Breast epithelium (tissue), 4 donors: Measurements from ENCODE around the gene CASZ1. TPM values are rescaled to one million over a fixed set of nuclear protein-coding genes. Genes with fewer than 3 reads are reported as not detected.

Source experiments
- DNase-seq, 2 donors: peaks; one replicate each; pipeline ENCODE4 v3.0.0-alpha.2; 2019; ENCODE audit warnings: low spot score in 2 of 2
- H3K27ac ChIP-seq, 2 donors: fragments of 200-600 bp; sonication (generic) in 1 of 2; one replicate each; pipeline ENCODE4 v1.5.1; 2016 to 2019; ENCODE audit warnings: mild to moderate bottlenecking in 1 of 2
- H3K27me3 ChIP-seq, 2 donors: fragments of 200-600 bp; sonication (generic) in 1 of 2; one replicate each; pipeline versions ENCODE4 v1.5.1 to v1.6.0; 2017 to 2019; ENCODE audit warnings: control low read depth in 1 of 2, mild to moderate bottlenecking in 1 of 2
- H3K36me3 ChIP-seq: fragments of 200-600 bp; one replicate; pipeline ENCODE4 v1.5.1; 2019
- H3K4me1 ChIP-seq, 2 donors: fragments of 200-600 bp; sonication (generic); one replicate each; pipeline ENCODE4 v1.5.1; 2016 to 2019; ENCODE audit warnings: control low read depth in 1 of 2
- H3K4me3 ChIP-seq, 3 donors: fragments of 200-600 bp; sonication (generic); 1 replicate in 2 of 3; 2 replicates in 1 of 3; pipeline ENCODE4 v1.5.1; 2016 to 2019; ENCODE audit warnings: mild to moderate bottlenecking in 3 of 3, moderate library complexity in 2 of 3
- H3K9me3 ChIP-seq, 2 donors: fragments of 200-600 bp; sonication (generic) in 1 of 2; one replicate each; pipeline ENCODE4 v1.5.1; 2016 to 2019; ENCODE audit warnings: control low read depth in 1 of 2
- POLR2A ChIP-seq: fragments of 450-650 bp; IDR thresholded peaks from one replicate; pipeline ENCODE4 v1.6.1; 2016; ENCODE audit warnings: antibody characterized with exemption, mild to moderate bottlenecking, moderate library complexity
- POLR2AphosphoS5 ChIP-seq, 3 donors: sonication (generic); formaldehyde crosslinking; IDR thresholded peaks; one replicate each; pipeline ENCODE4 v1.6.1; 2017; ENCODE audit warnings: antibody characterized with exemption in 3 of 3
- intact Hi-C: fragments of 100-400 bp; cut with DNase I; formaldehyde crosslinking; loops from one replicate; pipeline ENCODE4 v1.15.1; 2023; ENCODE audit warnings: low total_unique reads
- total RNA-seq, 3 donors: library from RNA; depleted of rRNA; stranded (reverse); fragments of >200 nt; gene quantifications; one replicate each; pipeline ENCODE4 v1.1.0, GENCODE V29; 2016
- TF ChIP-seq, protein P1 (sequence below), 3 donors: fragments of 450-650 bp; IDR thresholded peaks; one replicate each; pipeline ENCODE4 v1.5.1; 2016 to 2017; ENCODE audit warnings: antibody characterized with exemption in 3 of 3, mild to moderate bottlenecking in 3 of 3, moderate library complexity in 3 of 3

CASZ1 gene
- total RNA-seq, 3 donors from 2014 or later = 1.1 to 39.1 (median 32.4) TPM

DNA sequence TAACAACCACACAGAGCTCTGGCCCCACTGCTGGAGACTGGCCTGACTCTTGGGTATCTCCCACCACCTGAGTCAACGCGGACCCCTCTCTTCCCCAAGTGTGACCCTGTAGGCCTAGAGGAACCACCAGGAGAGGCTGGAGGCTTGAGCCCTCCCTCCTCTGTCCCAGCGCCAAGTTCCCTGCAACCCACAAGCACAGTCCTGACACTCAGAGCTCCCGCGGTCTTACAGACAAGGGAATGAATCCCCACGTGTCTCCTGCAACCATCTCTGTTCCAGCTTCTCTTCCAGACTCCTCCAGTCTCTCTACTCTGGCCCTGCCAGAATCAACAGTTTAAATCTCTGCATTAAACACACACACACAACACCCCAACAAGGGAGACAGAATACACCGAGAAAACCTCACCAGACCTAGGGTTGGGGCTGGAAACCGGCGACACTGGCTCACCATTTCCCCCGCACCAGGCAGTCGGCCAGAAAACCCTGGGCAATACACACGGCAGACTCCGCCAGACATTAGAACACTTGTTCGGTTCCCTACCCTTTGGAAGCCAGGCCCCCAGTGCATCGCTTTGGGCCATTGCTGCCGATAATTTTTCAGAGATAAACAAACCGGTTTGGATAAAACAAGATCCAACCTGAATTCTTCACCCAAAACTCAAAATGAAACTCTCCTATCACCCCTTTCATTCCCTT, 21.7 kb downstream of the CASZ1 start:
- peak overlapping the region; percentile 92 to 95 for H3K27ac ChIP-seq
- intact Hi-C loops = loop anchor here (5.0 kb wide), 1 partner anchor 687 kb away; no protein-coding TSS in a partner anchor
- DNase-seq = peak in 1 of 2 donors; percentile 74
- H3K36me3 ChIP-seq = no peaks in the 10 kb centered on the region
- no peak for TF ChIP-seq POLR2A
- H3K4me3 ChIP-seq = peak overlapping the region in 1 of 3 donors; percentile 9
- H3K27me3 ChIP-seq = no peaks in the 10 kb centered on the region
- H3K9me3 ChIP-seq = no peaks in the 10 kb centered on the region
- peaks cover 0 to 15% of the 10 kb centered on the region in 2 donors for H3K4me1 ChIP-seq

DNA sequence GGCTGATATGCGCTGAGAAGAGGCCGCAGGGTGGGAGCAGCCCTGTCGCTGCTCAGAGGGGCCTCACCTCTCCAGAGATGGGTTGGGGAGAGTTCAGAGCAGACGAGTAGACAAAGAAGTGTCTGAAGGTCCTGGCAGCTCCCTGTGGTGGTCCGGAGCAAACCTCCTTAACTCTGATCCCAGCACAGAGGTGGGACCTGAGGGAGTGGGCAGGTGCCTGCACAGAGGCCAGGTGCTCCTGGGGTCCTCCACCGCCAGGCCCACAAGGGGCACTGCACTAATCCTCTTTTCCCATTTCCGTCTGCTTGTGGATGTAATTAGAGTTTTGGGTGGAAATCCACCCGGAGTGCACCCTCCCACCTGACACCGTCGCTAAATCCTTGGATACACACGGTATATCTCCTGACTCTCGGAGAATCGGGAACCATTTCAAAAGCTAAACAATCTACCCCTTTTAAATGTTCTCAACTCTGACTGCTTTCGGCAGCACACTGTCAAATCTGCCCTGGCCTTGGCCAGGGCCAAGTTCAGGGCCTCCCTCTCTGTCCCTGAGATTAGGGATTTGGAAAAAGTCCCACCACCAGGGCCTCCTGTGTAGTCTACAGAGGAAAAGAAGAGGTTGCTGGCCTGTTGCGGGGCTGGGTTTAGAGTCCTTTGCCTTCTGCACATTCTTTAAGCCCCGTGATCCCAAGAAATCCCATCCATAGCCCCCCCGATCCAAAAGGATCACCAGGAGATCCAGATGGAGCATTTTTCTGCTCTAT, 22.4 kb downstream of the CASZ1 start:
- Histone ChIP-seq H3K9me3 (no peaks in the 10 kb centered on the region), H3K27ac (peak overlapping the region; percentile 92 to 95), H3K27me3 (no peaks in the 10 kb centered on the region), H3K36me3 (no peaks in the 10 kb centered on the region), H3K4me3 (no peak overlapping the region), H3K4me1 (peaks cover 0 to 12% of the 10 kb centered on the region in 2 donors)
- intact Hi-C loops = loop anchor here (5.0 kb wide), 1 partner anchor 687 kb away; no protein-coding TSS in a partner anchor
- TF ChIP-seq, protein P1, sequence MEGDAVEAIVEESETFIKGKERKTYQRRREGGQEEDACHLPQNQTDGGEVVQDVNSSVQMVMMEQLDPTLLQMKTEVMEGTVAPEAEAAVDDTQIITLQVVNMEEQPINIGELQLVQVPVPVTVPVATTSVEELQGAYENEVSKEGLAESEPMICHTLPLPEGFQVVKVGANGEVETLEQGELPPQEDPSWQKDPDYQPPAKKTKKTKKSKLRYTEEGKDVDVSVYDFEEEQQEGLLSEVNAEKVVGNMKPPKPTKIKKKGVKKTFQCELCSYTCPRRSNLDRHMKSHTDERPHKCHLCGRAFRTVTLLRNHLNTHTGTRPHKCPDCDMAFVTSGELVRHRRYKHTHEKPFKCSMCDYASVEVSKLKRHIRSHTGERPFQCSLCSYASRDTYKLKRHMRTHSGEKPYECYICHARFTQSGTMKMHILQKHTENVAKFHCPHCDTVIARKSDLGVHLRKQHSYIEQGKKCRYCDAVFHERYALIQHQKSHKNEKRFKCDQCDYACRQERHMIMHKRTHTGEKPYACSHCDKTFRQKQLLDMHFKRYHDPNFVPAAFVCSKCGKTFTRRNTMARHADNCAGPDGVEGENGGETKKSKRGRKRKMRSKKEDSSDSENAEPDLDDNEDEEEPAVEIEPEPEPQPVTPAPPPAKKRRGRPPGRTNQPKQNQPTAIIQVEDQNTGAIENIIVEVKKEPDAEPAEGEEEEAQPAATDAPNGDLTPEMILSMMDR (IDR thresholded peaks at IDR 0.05) = no peak
- TF ChIP-seq POLR2AphosphoS5 (IDR thresholded peaks at IDR 0.05) (no peak), POLR2A (no peak)
- DNase-seq = no peak

DNA sequence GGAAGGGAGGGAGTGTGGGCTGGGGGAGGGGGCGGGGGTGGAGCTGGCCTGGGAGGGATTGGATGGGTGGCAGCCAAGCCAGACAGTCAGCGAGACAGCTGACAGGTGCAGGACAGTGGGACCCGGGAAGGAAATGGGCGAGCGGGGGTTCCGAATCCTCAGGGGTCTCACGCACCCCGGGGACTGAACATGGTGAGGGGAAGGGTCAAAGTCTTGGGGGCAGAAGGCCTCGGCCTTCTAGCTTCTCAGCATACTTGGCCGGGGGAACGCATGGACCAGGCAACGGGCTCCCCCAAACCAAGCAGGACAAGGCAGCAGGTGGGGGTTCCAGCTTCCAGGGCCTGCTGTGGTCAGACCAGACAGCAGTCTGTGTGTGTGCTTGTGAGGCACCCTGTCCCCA, 23.1 kb downstream of the CASZ1 start:
- peak overlapping the region; percentile 48 to 92 for H3K27ac ChIP-seq
- H3K9me3 ChIP-seq = no peaks in the 10 kb centered on the region
- no peak for DNase-seq
- intact Hi-C loops = loop anchor here (5.0 kb wide), 1 partner anchor 686 kb away; no protein-coding TSS in a partner anchor
- H3K27me3 ChIP-seq = no peaks in the 10 kb centered on the region
- H3K36me3 ChIP-seq = no peaks in the 10 kb centered on the region
- no peak overlapping the region for H3K4me3 ChIP-seq
- TF ChIP-seq POLR2A = no peak
- H3K4me1 ChIP-seq = peaks cover 0 to 12% of the 10 kb centered on the region in 2 donors

DNA sequence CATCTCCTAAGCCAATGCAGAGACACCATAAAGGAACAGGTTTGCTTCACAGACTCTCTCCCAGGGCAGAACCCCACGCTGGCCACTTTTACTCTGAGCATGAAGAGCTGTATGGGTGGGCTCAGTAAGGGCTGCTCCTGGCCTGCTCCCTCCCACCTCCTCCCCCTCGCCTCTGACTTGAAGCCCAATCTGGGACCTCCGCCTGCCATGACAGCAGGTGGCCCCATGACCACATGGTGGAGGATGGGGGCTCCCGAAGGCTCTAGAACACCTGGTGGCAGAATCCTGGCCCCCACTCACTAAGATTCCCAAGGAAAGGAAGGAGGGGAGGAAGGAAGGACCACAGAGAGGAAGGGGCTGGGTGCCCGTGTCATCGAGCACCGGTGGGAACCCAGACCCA, 23.7 kb downstream of the CASZ1 start:
- Histone ChIP-seq H3K36me3 (no peaks in the 10 kb centered on the region), H3K4me1 (peaks cover 0 to 12% of the 10 kb centered on the region in 2 donors), H3K9me3 (no peaks in the 10 kb centered on the region), H3K27ac (peak overlapping the region; percentile 33 to 48), H3K4me3 (no peak overlapping the region), H3K27me3 (no peaks in the 10 kb centered on the region)
- DNase-seq = no peak
- intact Hi-C loops = loop anchor here (5.0 kb wide), 1 partner anchor 685 kb away; no protein-coding TSS in a partner anchor
- TF ChIP-seq POLR2A (no peak), POLR2AphosphoS5 (IDR thresholded peaks at IDR 0.05) (no peak)
- TF ChIP-seq, protein P1 (IDR thresholded peaks at IDR 0.05) = no peak

DNA sequence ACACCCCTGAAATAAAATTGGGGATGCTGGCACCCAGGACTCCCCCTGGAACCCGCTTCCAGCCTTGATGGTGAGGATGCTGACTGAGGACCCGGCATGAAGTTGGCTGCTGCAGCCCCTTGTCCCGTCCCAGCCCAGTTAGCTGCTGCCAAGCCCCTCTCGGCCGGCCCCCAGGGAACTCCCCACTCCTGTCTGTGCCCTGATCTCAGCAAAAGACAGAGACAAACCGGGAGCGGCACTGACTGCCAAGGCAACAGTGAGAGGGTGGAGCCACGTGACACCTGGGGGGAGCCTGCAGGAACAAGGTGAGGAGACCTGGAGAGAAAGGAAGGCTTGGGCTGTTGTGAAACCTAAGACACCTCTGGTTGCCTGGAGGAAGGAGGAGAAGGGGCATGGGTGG, 24.7 kb downstream of the CASZ1 start:
- Histone ChIP-seq H3K4me3 (no peak overlapping the region), H3K36me3 (no peaks in the 10 kb centered on the region), H3K27ac (no peak overlapping the region), H3K9me3 (no peaks in the 10 kb centered on the region), H3K4me1 (peaks cover 0 to 12% of the 10 kb centered on the region in 2 donors), H3K27me3 (no peaks in the 10 kb centered on the region)
- no peak for DNase-seq
- TF ChIP-seq POLR2AphosphoS5 (IDR thresholded peaks at IDR 0.05) (no peak), POLR2A (no peak)
- TF ChIP-seq, protein P1 (IDR thresholded peaks at IDR 0.05) = no peak
- intact Hi-C loops = loop anchor here (5.0 kb wide), 1 partner anchor 684 kb away; no protein-coding TSS in a partner anchor

DNA sequence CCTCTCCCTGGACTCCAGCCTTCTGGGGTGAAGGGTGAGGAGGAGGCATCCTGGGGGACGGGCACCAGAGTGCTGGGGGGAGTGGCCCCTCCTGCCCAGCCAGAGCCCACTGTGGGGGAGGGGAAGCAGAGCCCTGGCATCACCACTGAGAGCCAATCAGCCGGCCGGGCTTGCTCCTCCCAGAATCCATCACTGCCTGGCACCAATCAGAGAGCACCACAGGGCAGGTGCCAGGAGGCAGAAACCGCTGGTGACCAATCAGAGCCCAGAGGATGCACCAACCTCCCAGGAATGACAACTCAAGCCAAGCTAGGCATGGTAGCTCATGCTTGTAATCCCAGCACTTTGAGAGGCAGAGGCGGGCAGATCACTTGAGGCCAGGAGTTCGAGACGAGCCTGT, 27.9 kb downstream of the CASZ1 start:
- Histone ChIP-seq H3K27ac (no peak overlapping the region), H3K36me3 (no peaks in the 10 kb centered on the region), H3K4me1 (peaks cover 0 to 7% of the 10 kb centered on the region in 2 donors), H3K9me3 (no peaks in the 10 kb centered on the region), H3K27me3 (no peaks in the 10 kb centered on the region), H3K4me3 (no peak overlapping the region)
- intact Hi-C loops = no loop called here
- no peak for DNase-seq
- no peak for TF ChIP-seq POLR2A
- TF ChIP-seq, protein P1 (IDR thresholded peaks at IDR 0.05) = no peak
- TF ChIP-seq POLR2AphosphoS5 (IDR thresholded peaks at IDR 0.05) = no peak
